ENCODE measurements around the gene CLEC4M.

Gene CLEC4M

DNA sequence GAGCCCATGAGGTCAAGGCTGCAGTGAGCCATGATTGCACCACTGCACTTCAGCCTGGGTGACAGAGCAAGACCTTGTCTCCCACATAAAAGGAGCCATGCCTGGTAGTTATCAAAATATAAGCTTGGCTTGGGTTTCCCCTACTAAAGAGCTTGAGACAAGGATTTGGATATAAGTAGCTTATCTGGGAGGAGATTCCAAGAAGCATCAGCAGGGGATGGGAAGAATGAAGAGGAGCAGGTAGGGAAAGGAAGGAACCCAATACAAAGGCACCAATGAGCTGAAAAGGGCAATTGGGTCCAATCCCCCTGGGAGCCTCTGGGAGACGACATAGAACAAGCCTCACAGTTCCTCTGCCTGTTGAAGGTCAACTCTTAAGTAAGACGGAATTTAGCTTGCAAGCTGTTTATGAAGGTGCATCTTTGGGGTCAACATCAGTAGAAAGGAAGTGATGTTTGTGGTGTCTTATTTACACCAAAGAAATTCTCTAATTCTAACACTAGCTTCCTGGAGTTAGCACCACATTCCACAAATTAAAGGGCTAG lies 23.8 kb upstream of the CLEC4M start:
- TF ChIP-seq TAF1 (IDR thresholded peaks at IDR 0.05; ENCODE audit: borderline replicate concordance, insufficient read depth, low read length) (no peak), SIN3A (IDR thresholded peaks at IDR 0.05; ENCODE audit: borderline replicate concordance, insufficient read depth, low read length) (no peak), POLR2AphosphoS5 (IDR thresholded peaks at IDR 0.05; ENCODE audit: low read depth, low read length) (no peak), FOXP2 (optimal IDR thresholded peaks at IDR 0.05; ENCODE audit: borderline replicate concordance, extremely low read depth, extremely low read length, insufficient read depth) (no peak)
- TF ChIP-seq, protein P1, sequence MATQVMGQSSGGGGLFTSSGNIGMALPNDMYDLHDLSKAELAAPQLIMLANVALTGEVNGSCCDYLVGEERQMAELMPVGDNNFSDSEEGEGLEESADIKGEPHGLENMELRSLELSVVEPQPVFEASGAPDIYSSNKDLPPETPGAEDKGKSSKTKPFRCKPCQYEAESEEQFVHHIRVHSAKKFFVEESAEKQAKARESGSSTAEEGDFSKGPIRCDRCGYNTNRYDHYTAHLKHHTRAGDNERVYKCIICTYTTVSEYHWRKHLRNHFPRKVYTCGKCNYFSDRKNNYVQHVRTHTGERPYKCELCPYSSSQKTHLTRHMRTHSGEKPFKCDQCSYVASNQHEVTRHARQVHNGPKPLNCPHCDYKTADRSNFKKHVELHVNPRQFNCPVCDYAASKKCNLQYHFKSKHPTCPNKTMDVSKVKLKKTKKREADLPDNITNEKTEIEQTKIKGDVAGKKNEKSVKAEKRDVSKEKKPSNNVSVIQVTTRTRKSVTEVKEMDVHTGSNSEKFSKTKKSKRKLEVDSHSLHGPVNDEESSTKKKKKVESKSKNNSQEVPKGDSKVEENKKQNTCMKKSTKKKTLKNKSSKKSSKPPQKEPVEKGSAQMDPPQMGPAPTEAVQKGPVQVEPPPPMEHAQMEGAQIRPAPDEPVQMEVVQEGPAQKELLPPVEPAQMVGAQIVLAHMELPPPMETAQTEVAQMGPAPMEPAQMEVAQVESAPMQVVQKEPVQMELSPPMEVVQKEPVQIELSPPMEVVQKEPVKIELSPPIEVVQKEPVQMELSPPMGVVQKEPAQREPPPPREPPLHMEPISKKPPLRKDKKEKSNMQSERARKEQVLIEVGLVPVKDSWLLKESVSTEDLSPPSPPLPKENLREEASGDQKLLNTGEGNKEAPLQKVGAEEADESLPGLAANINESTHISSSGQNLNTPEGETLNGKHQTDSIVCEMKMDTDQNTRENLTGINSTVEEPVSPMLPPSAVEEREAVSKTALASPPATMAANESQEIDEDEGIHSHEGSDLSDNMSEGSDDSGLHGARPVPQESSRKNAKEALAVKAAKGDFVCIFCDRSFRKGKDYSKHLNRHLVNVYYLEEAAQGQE (IDR thresholded peaks at IDR 0.05; ENCODE audit: insufficient read depth in 1 of 2, low read depth in 2 of 2, low read length in 2 of 2): no peak

GRCh38 chr19:7739801-7740681 lies 23.0 kb upstream of the CLEC4M start:
- no peak for TF ChIP-seq TAF1 (IDR thresholded peaks at IDR 0.05; ENCODE audit: borderline replicate concordance, insufficient read depth, low read length)
- TF ChIP-seq, protein P1 (IDR thresholded peaks at IDR 0.05; ENCODE audit: insufficient read depth in 1 of 2, low read depth in 2 of 2, low read length in 2 of 2): no peak
- TF ChIP-seq FOXP2 (optimal IDR thresholded peaks at IDR 0.05; ENCODE audit: borderline replicate concordance, extremely low read depth, extremely low read length, insufficient read depth): no peak
- no peak for TF ChIP-seq POLR2AphosphoS5 (IDR thresholded peaks at IDR 0.05; ENCODE audit: low read depth, low read length)
- no peak for TF ChIP-seq SIN3A (IDR thresholded peaks at IDR 0.05; ENCODE audit: borderline replicate concordance, insufficient read depth, low read length)

DNA sequence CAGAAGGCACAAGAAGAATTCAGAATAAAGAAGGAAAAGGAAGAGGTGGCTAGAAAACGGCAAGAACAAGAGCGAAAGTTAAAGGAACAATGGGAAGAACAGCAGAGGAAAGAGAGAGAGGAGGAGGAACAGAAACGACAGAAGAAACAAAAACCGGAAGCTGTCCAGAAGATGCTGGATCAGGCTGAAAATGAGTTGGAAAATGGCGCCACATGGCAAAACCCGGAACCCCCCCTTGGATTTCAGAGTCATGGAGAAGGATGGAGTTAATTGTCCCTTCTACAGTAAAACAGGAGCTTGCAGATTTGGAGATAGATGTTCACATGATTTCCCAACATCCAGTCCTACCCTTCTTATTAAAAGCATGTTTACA lies 22.4 kb upstream of the CLEC4M start:
- TF ChIP-seq, protein P1 (IDR thresholded peaks at IDR 0.05; ENCODE audit: insufficient read depth in 1 of 2, low read depth in 2 of 2, low read length in 2 of 2): no peak
- no peak for TF ChIP-seq SIN3A (IDR thresholded peaks at IDR 0.05; ENCODE audit: borderline replicate concordance, insufficient read depth, low read length)
- TF ChIP-seq FOXP2 (optimal IDR thresholded peaks at IDR 0.05; ENCODE audit: borderline replicate concordance, extremely low read depth, extremely low read length, insufficient read depth): no peak
- TF ChIP-seq TAF1 (IDR thresholded peaks at IDR 0.05; ENCODE audit: borderline replicate concordance, insufficient read depth, low read length): no peak
- TF ChIP-seq POLR2AphosphoS5 (IDR thresholded peaks at IDR 0.05; ENCODE audit: low read depth, low read length): no peak

DNA sequence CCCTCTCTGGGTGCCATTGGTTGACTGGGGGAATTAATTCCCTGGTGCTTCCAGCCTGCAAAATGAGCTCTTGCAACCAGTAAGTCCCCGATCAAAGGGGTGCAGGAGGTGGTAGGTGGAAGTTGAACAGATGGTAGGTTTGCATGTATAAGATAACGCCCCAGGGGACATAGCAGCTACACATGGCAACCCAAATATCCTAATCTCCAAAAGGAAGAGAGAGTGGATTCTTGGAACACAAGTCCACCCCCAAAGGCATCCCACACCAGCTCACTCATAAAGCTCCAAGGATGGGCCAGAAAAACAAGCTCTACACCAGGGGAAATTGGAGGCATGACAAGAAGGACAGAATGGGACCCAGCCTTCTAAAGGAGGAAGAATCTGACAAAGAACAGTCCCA lies 20.5 kb upstream of the CLEC4M start:
- no peak for TF ChIP-seq FOXP2 (optimal IDR thresholded peaks at IDR 0.05; ENCODE audit: borderline replicate concordance, extremely low read depth, extremely low read length, insufficient read depth)
- TF ChIP-seq, protein P1 (IDR thresholded peaks at IDR 0.05; ENCODE audit: insufficient read depth in 1 of 2, low read depth in 2 of 2, low read length in 2 of 2): no peak
- TF ChIP-seq POLR2AphosphoS5 (IDR thresholded peaks at IDR 0.05; ENCODE audit: low read depth, low read length): no peak
- TF ChIP-seq TAF1 (IDR thresholded peaks at IDR 0.05; ENCODE audit: borderline replicate concordance, insufficient read depth, low read length): no peak
- TF ChIP-seq SIN3A (IDR thresholded peaks at IDR 0.05; ENCODE audit: borderline replicate concordance, insufficient read depth, low read length): no peak
